Measurements from ENCODE around the gene DCXR. TPM values are rescaled to one million over a fixed set of nuclear protein-coding genes. Genes with fewer than 3 reads are reported as not detected.

Gene DCXR
- total RNA-seq, 4 donors from 2014 or later = 78.6 to 135 (median 102) TPM

DNA sequence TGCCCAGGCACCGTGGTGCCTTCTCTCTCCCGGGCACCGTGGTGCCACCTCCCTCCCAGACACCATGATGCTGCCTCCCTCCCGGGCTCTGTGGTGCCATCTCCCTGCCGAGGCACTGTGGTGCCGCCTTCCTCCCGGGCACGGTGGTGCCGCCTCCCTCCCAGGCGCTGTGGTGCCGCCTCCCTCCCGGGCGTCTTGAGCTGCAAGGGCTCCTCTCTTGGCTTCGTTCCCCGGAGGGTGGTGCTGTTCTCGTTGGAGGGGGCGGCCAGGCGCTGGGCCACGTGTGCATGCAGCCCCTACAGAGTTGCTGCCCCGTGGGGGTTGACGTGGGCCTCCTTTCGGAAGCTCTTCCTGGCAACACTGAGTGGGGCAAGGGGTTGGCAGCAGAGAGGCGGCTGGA lies 23.1 kb downstream of the DCXR start:
- H3K4me1 ChIP-seq = peaks cover 0 to 9% (median under 1%) of the 10 kb centered on the region in 4 donors
- intact Hi-C loops (cut with DNase I) = no loop called here
- no peak overlapping the region for H3K27ac ChIP-seq (replicated peaks in 1 of 4)
- no peak for DNase-seq (ENCODE audit: extremely low spot score)
- peaks cover 5 to 52% (median 34%) of the 10 kb centered on the region in 4 donors for H3K36me3 ChIP-seq
- TF ChIP-seq POLR2AphosphoS5 (IDR thresholded peaks at IDR 0.05) (no peak), POLR2A (IDR thresholded peaks at IDR 0.05; ENCODE audit: low read depth) (no peak), EP300 (IDR thresholded peaks at IDR 0.05) (no peak)
- TF ChIP-seq, protein P1, sequence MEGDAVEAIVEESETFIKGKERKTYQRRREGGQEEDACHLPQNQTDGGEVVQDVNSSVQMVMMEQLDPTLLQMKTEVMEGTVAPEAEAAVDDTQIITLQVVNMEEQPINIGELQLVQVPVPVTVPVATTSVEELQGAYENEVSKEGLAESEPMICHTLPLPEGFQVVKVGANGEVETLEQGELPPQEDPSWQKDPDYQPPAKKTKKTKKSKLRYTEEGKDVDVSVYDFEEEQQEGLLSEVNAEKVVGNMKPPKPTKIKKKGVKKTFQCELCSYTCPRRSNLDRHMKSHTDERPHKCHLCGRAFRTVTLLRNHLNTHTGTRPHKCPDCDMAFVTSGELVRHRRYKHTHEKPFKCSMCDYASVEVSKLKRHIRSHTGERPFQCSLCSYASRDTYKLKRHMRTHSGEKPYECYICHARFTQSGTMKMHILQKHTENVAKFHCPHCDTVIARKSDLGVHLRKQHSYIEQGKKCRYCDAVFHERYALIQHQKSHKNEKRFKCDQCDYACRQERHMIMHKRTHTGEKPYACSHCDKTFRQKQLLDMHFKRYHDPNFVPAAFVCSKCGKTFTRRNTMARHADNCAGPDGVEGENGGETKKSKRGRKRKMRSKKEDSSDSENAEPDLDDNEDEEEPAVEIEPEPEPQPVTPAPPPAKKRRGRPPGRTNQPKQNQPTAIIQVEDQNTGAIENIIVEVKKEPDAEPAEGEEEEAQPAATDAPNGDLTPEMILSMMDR (IDR thresholded peaks at IDR 0.05) = no peak
- 77% methylated on average over 15 of the region's 23 CpGs for WGBS
- H3K4me3 ChIP-seq = no peak overlapping the region
- no peaks in the 10 kb centered on the region for H3K27me3 ChIP-seq
- H3K9me3 ChIP-seq = no peaks in the 10 kb centered on the region

DNA sequence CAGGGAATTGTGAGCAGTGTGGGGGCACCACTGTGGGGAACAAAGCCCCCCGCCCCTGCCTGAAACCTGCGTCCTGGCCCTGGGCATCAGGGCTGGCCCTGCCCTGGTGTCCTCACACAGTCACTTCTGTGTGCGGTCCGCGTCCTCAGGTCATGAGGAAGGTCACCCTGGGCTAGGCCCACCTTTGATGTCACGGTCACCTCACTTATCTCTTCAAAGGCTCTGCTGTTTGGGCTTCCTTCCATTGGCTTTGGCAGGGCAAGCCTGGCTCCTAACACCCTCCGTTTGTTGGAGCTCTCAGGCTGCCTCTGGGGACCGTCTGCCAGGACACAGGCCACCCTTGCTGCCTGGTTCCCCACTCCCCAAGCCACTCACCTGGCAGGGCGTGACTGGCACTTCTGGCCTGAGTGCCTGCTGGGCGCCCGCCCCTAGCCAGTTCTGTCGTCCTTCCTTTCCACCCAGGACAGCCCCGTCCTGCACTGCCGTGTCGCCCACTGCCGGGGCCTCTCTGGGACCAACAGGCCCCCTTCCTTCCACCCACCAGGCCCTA lies 23.6 kb downstream of the DCXR start:
- intact Hi-C loops (cut with DNase I) = no loop called here
- H3K4me3 ChIP-seq = no peak overlapping the region
- peaks cover 8 to 55% (median 35%) of the 10 kb centered on the region in 4 donors for H3K36me3 ChIP-seq
- H3K9me3 ChIP-seq = no peaks in the 10 kb centered on the region
- H3K27me3 ChIP-seq = no peaks in the 10 kb centered on the region
- H3K4me1 ChIP-seq = peaks cover 0 to 12% (median 0%) of the 10 kb centered on the region in 4 donors
- H3K27ac ChIP-seq (replicated peaks in 1 of 4) = no peak overlapping the region
- WGBS = 90% methylated on average over 15 of the region's 16 CpGs
- no peak for DNase-seq (ENCODE audit: extremely low spot score)
- no peak for TF ChIP-seq POLR2AphosphoS5 (IDR thresholded peaks at IDR 0.05)
- TF ChIP-seq, protein P1 (IDR thresholded peaks at IDR 0.05) = no peak
- TF ChIP-seq POLR2A (IDR thresholded peaks at IDR 0.05; ENCODE audit: low read depth) = no peak
- no peak for TF ChIP-seq EP300 (IDR thresholded peaks at IDR 0.05)

- H3K36me3 ChIP-seq = peaks cover 8 to 52% (median 31%) of the 10 kb centered on the region in 4 donors
- TF ChIP-seq EP300 (IDR thresholded peaks at IDR 0.05) (no peak), POLR2AphosphoS5 (IDR thresholded peaks at IDR 0.05) (no peak), POLR2A (IDR thresholded peaks at IDR 0.05; ENCODE audit: low read depth) (no peak)
- TF ChIP-seq, protein P1 (IDR thresholded peaks at IDR 0.05) = no peak
- H3K4me1 ChIP-seq = peaks cover 0 to 17% (median 0%) of the 10 kb centered on the region in 4 donors
- no peaks in the 10 kb centered on the region for H3K9me3 ChIP-seq
- WGBS = 68% methylated on average over 17 of the region's 22 CpGs
- no peak overlapping the region for H3K27ac ChIP-seq (replicated peaks in 1 of 4)
- no peaks in the 10 kb centered on the region for H3K27me3 ChIP-seq
- intact Hi-C loops (cut with DNase I) = no loop called here
- no peak for DNase-seq (ENCODE audit: extremely low spot score)
- H3K4me3 ChIP-seq = no peak overlapping the region
These were observed 24.2 kb downstream of the DCXR start for GRCh38 chr17:82013341-82013740.

DNA sequence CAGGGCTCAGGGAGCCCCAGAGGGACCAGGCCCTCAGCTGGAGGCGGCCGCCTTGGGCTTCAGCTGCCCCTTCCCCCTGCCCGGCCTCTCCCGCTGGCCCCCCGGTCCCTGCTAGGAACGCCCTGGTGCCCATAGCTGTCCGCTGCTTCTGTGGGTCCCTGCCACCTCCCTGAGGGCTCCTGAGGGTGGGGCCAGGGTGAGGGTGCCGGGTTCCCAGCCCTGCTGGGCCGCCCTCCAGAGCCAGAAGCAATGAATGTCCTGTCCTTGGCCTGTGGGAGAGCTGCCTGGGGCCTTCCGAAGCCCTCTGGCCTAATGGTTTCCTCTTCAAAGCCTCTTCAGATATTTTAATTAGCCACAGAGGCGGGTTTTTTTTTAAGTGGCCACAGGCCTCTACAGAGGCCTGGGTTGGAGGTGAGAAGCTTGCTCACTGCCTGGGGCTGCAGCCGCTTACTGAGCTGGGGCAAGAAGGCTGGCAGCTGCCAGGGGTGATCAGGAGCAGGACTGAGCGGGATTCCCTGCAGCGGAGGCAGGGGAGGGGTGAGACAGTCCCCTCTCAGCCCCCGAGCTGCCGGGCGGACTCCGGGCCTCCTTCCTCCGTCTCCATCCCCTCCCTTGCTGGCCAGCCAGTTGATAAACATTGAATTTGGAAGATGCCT lies 24.7 kb downstream of the DCXR start:
- no peak overlapping the region for H3K27ac ChIP-seq (replicated peaks in 1 of 4)
- peaks cover 0 to 17% (median 0%) of the 10 kb centered on the region in 4 donors for H3K4me1 ChIP-seq
- H3K36me3 ChIP-seq = peaks cover 5 to 48% (median 27%) of the 10 kb centered on the region in 4 donors
- no peak for DNase-seq (ENCODE audit: extremely low spot score)
- intact Hi-C loops (cut with DNase I) = no loop called here
- H3K9me3 ChIP-seq = no peaks in the 10 kb centered on the region
- WGBS = 81% methylated on average over 8 of the region's 19 CpGs
- H3K27me3 ChIP-seq = no peaks in the 10 kb centered on the region
- H3K4me3 ChIP-seq = no peak overlapping the region
- TF ChIP-seq POLR2AphosphoS5 (IDR thresholded peaks at IDR 0.05) = no peak
- TF ChIP-seq, protein P1 (IDR thresholded peaks at IDR 0.05) = no peak
- no peak for TF ChIP-seq POLR2A (IDR thresholded peaks at IDR 0.05; ENCODE audit: low read depth)
- TF ChIP-seq EP300 (IDR thresholded peaks at IDR 0.05) = no peak
